Suprapubic skin (tissue), 4 donors: Measurements from ENCODE around the gene MRPL14. TPM values are rescaled to one million over a fixed set of nuclear protein-coding genes. Genes with fewer than 3 reads are reported as not detected.

ENCODE experiments used
- DNase-seq, 2 donors: peaks; one replicate each; pipeline ENCODE4 v3.0.0-alpha.2; 2019; ENCODE audit warnings: low spot score in 2 of 2
- H3K27ac ChIP-seq: fragments of 200-600 bp; sonication (generic); one replicate; pipeline ENCODE4 v1.5.1; 2019
- H3K27me3 ChIP-seq: fragments of 200-600 bp; sonication (generic); one replicate; pipeline ENCODE4 v1.5.1; 2019
- H3K36me3 ChIP-seq: fragments of 200-600 bp; sonication (generic); one replicate; pipeline ENCODE4 v1.5.1; 2019
- H3K4me1 ChIP-seq: fragments of 200-600 bp; sonication (generic); one replicate; pipeline ENCODE4 v1.5.1; 2019
- H3K4me3 ChIP-seq: fragments of 200-600 bp; sonication (generic); one replicate; pipeline ENCODE4 v1.5.1; 2019; ENCODE audit warnings: mild to moderate bottlenecking
- H3K9me3 ChIP-seq: fragments of 200-600 bp; sonication (generic); one replicate; pipeline ENCODE4 v1.5.1; 2019
- CTCF ChIP-seq, 2 donors: fragments of 200-600 bp in 1 of 2; fragments of 450-650 bp in 1 of 2; sonication (generic) in 1 of 2; IDR thresholded peaks; one replicate each; pipeline ENCODE4 v1.5.1; 2016 to 2019; ENCODE audit warnings: antibody characterized with exemption in 2 of 2, mild to moderate bottlenecking in 1 of 2, moderate library complexity in 1 of 2
- EP300 ChIP-seq: sonication (generic); formaldehyde crosslinking; IDR thresholded peaks from one replicate; pipeline ENCODE4 v1.6.1; 2017; ENCODE audit warnings: antibody characterized with exemption
- POLR2A ChIP-seq, 2 donors: fragments of 450-650 bp; IDR thresholded peaks; one replicate each; pipeline ENCODE4 v1.6.1; 2017; ENCODE audit warnings: antibody characterized with exemption in 2 of 2, mild to moderate bottlenecking in 2 of 2, moderate library complexity in 2 of 2
- POLR2AphosphoS5 ChIP-seq, 3 donors: sonication (generic); formaldehyde crosslinking; IDR thresholded peaks; one replicate each; pipeline ENCODE4 v1.6.1; 2017; ENCODE audit warnings: antibody characterized with exemption in 3 of 3
- WGBS: methylation state at CpG from one replicate; pipeline ENCODE4 v1.1.5; 2018; 5-methylcytosine and 5-hydroxymethylcytosine counted together
- total RNA-seq, 4 donors: library from RNA; depleted of rRNA; stranded (reverse); fragments of >200 nt; gene quantifications; one replicate each; pipeline ENCODE4 v1.1.0, GENCODE V29; 2016

MRPL14 gene
- total RNA-seq, 4 donors from 2014 or later: 25.1 to 49.8 (median 44.0) TPM

- Histone ChIP-seq H3K27ac (no peak overlapping the region), H3K36me3 (peaks cover 19% of the 10 kb centered on the region), H3K27me3 (no peaks in the 10 kb centered on the region), H3K4me3 (no peak overlapping the region), H3K4me1 (peaks cover 8% of the 10 kb centered on the region), H3K9me3 (no peaks in the 10 kb centered on the region)
- 88% methylated on average over 3 of the region's 3 CpGs for WGBS
- DNase-seq: no peak
- TF ChIP-seq POLR2A (IDR thresholded peaks at IDR 0.05): no peak
- TF ChIP-seq EP300: no peak
- no peak for TF ChIP-seq CTCF (IDR thresholded peaks at IDR 0.05)
- peak in 1 of 3 donors; percentile 20 for TF ChIP-seq POLR2AphosphoS5 (IDR thresholded peaks at IDR 0.05)
Observed at GRCh38 chr6:44104481-44105021, 22.7 kb downstream of the MRPL14 start.

- H3K36me3 ChIP-seq: peaks cover 12% of the 10 kb centered on the region
- H3K27ac ChIP-seq: no peak overlapping the region
- H3K9me3 ChIP-seq: no peaks in the 10 kb centered on the region
- no peak overlapping the region for H3K4me3 ChIP-seq
- no peaks in the 10 kb centered on the region for H3K27me3 ChIP-seq
- TF ChIP-seq POLR2AphosphoS5 (IDR thresholded peaks at IDR 0.05): no peak
- no peak for TF ChIP-seq EP300
- TF ChIP-seq POLR2A (IDR thresholded peaks at IDR 0.05): no peak
- TF ChIP-seq CTCF (IDR thresholded peaks at IDR 0.05): no peak
- H3K4me1 ChIP-seq: peaks cover 8% of the 10 kb centered on the region
- WGBS: 100% methylated on average over 2 of the region's 2 CpGs
- no peak for DNase-seq
Observed at GRCh38 chr6:44102527-44102926, 24.7 kb downstream of the MRPL14 start.

- H3K4me1 ChIP-seq: peaks cover 8% of the 10 kb centered on the region
- DNase-seq: no peak
- TF ChIP-seq POLR2AphosphoS5 (IDR thresholded peaks at IDR 0.05): no peak
- no peak for TF ChIP-seq CTCF (IDR thresholded peaks at IDR 0.05)
- TF ChIP-seq EP300: no peak
- no peak for TF ChIP-seq POLR2A (IDR thresholded peaks at IDR 0.05)
- no peaks in the 10 kb centered on the region for H3K9me3 ChIP-seq
- H3K4me3 ChIP-seq: no peak overlapping the region
- 91% methylated on average over 4 of the region's 4 CpGs for WGBS
- H3K36me3 ChIP-seq: peaks cover 10% of the 10 kb centered on the region
- H3K27me3 ChIP-seq: no peaks in the 10 kb centered on the region
- H3K27ac ChIP-seq: no peak overlapping the region
Observed at GRCh38 chr6:44101832-44102231, 25.4 kb downstream of the MRPL14 start.

GRCh38 chr6:44100088-44100550, 27.1 kb downstream of the MRPL14 start:
- Histone ChIP-seq H3K4me3 (no peak overlapping the region), H3K27me3 (no peaks in the 10 kb centered on the region), H3K27ac (no peak overlapping the region), H3K4me1 (peaks cover 7% of the 10 kb centered on the region), H3K36me3 (peaks cover 10% of the 10 kb centered on the region), H3K9me3 (no peaks in the 10 kb centered on the region)
- no peak for DNase-seq
- 40% methylated on average over 1 of the region's 1 CpG for WGBS
- TF ChIP-seq EP300: no peak
- no peak for TF ChIP-seq POLR2A (IDR thresholded peaks at IDR 0.05)
- TF ChIP-seq POLR2AphosphoS5 (IDR thresholded peaks at IDR 0.05): no peak
- peak; percentile 44 to 47 for TF ChIP-seq CTCF (IDR thresholded peaks at IDR 0.05)

GRCh38 chr6:44099192-44099591, 28.1 kb downstream of the MRPL14 start:
- H3K9me3 ChIP-seq: no peaks in the 10 kb centered on the region
- no peak for DNase-seq
- no peak overlapping the region for H3K4me3 ChIP-seq
- no peaks in the 10 kb centered on the region for H3K27me3 ChIP-seq
- peaks cover 13% of the 10 kb centered on the region for H3K36me3 ChIP-seq
- 44% methylated on average over 1 of the region's 1 CpG for WGBS
- TF ChIP-seq POLR2AphosphoS5 (IDR thresholded peaks at IDR 0.05) (no peak), CTCF (IDR thresholded peaks at IDR 0.05) (no peak), POLR2A (IDR thresholded peaks at IDR 0.05) (no peak), EP300 (no peak)
- no peak overlapping the region for H3K27ac ChIP-seq
- peaks cover 4% of the 10 kb centered on the region for H3K4me1 ChIP-seq
